ENCODE data around the gene RPTOR.

- TF ChIP-seq GABPA (IDR thresholded peaks at IDR 0.05; ENCODE audit: low read depth), result no peak
- TF ChIP-seq CTCF (IDR thresholded peaks at IDR 0.05 in 2 of 3, conservative IDR thresholded peaks at IDR 0.05 in 1 of 3; ENCODE audit: control insufficient read depth in 2 of 3, extremely low read depth in 1 of 3, insufficient read depth in 1 of 3, low read depth in 3 of 3, low read length in 3 of 3), result no peak
- no peak for TF ChIP-seq ZSCAN29 (IDR thresholded peaks at IDR 0.05)
- TF ChIP-seq TBL1XR1 (IDR thresholded peaks at IDR 0.05; ENCODE audit: low read depth, low read length), result no peak
These were observed 6.2 kb upstream of the RPTOR start for GRCh38 chr17:80538484-80538883.
